ENCODE data around the gene DGKG. TPM values are rescaled to one million over a fixed set of nuclear protein-coding genes. Genes with fewer than 3 reads are reported as not detected.

Gene DGKG
- total and polyA plus RNA-seq, 10 of the 15 experiments (the other 5 are each of a cell fraction or from before 2014, with no cell fraction given), result 0.39 to 6.2 (median 4.7) TPM

DNA sequence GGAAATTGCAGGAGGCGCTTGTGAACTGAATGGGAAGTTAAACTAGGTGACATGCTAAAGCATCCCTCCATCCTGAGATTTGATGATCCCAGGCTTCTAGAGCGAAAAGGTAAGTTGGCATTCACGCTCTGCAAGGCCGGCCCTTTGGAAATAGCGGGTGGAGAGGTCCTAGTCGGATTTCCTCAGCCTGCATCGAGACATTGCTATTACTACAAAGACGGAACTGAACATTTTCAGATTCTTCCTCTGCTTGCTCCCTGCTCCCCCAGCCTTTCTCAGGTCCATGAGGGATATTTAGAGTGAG, 77.7 kb downstream of the DGKG start (continued):
- TF ChIP-seq, protein P1, sequence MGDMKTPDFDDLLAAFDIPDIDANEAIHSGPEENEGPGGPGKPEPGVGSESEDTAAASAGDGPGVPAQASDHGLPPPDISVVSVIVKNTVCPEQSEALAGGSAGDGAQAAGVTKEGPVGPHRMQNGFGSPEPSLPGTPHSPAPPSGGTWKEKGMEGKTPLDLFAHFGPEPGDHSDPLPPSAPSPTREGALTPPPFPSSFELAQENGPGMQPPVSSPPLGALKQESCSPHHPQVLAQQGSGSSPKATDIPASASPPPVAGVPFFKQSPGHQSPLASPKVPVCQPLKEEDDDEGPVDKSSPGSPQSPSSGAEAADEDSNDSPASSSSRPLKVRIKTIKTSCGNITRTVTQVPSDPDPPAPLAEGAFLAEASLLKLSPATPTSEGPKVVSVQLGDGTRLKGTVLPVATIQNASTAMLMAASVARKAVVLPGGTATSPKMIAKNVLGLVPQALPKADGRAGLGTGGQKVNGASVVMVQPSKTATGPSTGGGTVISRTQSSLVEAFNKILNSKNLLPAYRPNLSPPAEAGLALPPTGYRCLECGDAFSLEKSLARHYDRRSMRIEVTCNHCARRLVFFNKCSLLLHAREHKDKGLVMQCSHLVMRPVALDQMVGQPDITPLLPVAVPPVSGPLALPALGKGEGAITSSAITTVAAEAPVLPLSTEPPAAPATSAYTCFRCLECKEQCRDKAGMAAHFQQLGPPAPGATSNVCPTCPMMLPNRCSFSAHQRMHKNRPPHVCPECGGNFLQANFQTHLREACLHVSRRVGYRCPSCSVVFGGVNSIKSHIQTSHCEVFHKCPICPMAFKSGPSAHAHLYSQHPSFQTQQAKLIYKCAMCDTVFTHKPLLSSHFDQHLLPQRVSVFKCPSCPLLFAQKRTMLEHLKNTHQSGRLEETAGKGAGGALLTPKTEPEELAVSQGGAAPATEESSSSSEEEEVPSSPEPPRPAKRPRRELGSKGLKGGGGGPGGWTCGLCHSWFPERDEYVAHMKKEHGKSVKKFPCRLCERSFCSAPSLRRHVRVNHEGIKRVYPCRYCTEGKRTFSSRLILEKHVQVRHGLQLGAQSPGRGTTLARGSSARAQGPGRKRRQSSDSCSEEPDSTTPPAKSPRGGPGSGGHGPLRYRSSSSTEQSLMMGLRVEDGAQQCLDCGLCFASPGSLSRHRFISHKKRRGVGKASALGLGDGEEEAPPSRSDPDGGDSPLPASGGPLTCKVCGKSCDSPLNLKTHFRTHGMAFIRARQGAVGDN (IDR thresholded peaks at IDR 0.05), result no peak
- TF ChIP-seq DPF2 (IDR thresholded peaks at IDR 0.05), result no peak
- no peak for TF ChIP-seq BMI1 (IDR thresholded peaks at IDR 0.05; ENCODE audit: borderline replicate concordance)

DNA sequence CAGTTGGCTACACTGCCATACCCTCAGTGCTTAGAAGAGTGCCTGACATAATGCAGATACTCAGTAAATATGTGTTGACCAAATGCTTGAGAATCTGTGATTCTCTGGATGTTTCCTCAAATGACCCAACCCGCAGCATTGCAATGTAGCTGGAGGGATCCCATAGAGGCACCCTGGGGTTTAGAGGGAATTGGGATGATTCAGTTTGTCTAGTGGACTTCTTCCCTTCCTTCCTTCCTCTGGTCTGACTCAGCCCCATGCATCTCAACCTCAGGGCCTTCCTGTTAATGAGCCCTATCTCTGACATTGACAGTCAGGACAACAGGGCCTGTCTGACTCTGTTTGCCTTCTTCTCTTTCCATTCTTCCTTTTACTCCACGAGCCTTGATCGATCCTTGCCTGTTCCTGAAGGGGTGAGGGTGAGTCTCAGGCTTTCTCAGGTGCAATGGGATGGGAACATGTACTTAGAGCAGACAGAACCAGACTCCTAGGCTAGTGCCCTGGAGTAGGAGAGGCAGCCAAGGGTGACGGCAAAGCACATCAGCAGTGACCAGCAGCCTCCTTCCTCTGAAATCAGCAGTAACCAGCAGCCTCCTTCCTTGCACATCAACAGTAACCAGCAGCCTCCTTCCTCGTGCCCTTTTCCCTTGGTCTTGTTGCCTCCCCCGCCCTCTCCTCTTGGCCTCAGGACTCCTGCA, 78.2 kb downstream of the DGKG start:
- no TSS peak for BruUV-seq (replicated peaks)
- RAD21 ChIA-PET (ENCODE audit: unreplicated experiment), result no interaction called here
- Histone ChIP-seq H3K9me3 (replicated peaks; ENCODE audit: control insufficient read depth, insufficient read depth, low read length) (no peaks in the 10 kb centered on the region), H3K4me1 (ENCODE audit: control insufficient read depth, insufficient read depth, low read length) (no peaks in the 10 kb centered on the region; the same call in 1 of the 2 replicates), H3K36me3 (ENCODE audit: control insufficient read depth in 2 of 2, insufficient read depth in 2 of 2, low read length in 1 of 2) (no peaks in the 10 kb centered on the region), H3K79me2 (ENCODE audit: control insufficient read depth, insufficient read depth, low read length) (no peaks in the 10 kb centered on the region), H3K9ac (ENCODE audit: control insufficient read depth, insufficient read depth, low read length) (no peak overlapping the region), H2AFZ (ENCODE audit: control insufficient read depth, low read depth, low read length) (no peak overlapping the region), H3K27me3 (replicated peaks in 1 of 2; ENCODE audit: control insufficient read depth in 2 of 2, insufficient read depth in 2 of 2, low read length in 1 of 2) (peaks cover 0 to 1% of the 10 kb centered on the region in 2 experiments; a peak in 2 of 4 replicates), H3K4me2 (ENCODE audit: control insufficient read depth, insufficient read depth) (no peak overlapping the region), H4K20me1 (ENCODE audit: control insufficient read depth, insufficient read depth) (no peaks in the 10 kb centered on the region), H3K4me3 (no peak overlapping the region), H3K27ac (ENCODE audit: control insufficient read depth, insufficient read depth) (no peak overlapping the region)
- intact Hi-C loops (cut with micrococcal nuclease; ENCODE audit: unreplicated experiment), result no loop called here
- TF ChIP-seq POLR2AphosphoS5 (IDR thresholded peaks at IDR 0.05; ENCODE audit: low read length), result no peak
- no peak for DNase-seq (ENCODE audit: low read depth, low spot score)
- FAIRE-seq, result no peak
- POLR2A ChIA-PET, result no interaction called here
- SMC1A ChIA-PET (ENCODE audit: uncharacterized antibody, unreplicated experiment), result interaction anchor here (1.2 kb wide), 1 partner anchor 257 kb away, joined by 4 read pairs; no protein-coding TSS in a partner anchor
- in situ Hi-C loops (cut with MboI), result no loop called here
- ATAC-seq, result no peak
- WGBS (ENCODE audit: insufficient coverage, insufficient replicate concordance, low lambda C conversion rate, missing lambda C conversion rate), result 33% methylated on average over 6 of the region's 6 CpGs
- CTCF ChIA-PET, result no interaction called here
